ENCODE data around the gene UGT2A1. TPM values are rescaled to one million over a fixed set of nuclear protein-coding genes. Genes with fewer than 3 reads are reported as not detected.

UGT2A1 gene
- total and polyA plus RNA-seq, 9 donors = not detected

GRCh38 chr4:69658133-69658532 lies 5.1 kb upstream of the UGT2A1 start:
- no peak for DNase-seq

GRCh38 chr4:69656653-69657158 lies 3.7 kb upstream of the UGT2A1 start:
- Histone ChIP-seq H3K27me3 (no peaks in the 10 kb centered on the region), H3K36me3 (no peaks in the 10 kb centered on the region), H3K4me1 (ENCODE audit: insufficient read depth) (no peaks in the 10 kb centered on the region), H3K9me3 (no peaks in the 10 kb centered on the region), H3K4me3 (no peak overlapping the region), H3K27ac (no peak overlapping the region)
- intact Hi-C loops (cut with DNase I) = no loop called here
- 66 to 82% (median 77%) methylated on average over 6 of the region's 6 CpGs for WGBS, 3 donors
- no peak for TF ChIP-seq CTCF (IDR thresholded peaks at IDR 0.05)
- no peak for DNase-seq

More at GRCh38 chr4:69658133-69658532, 5.1 kb upstream of the UGT2A1 start:
- intact Hi-C loops (cut with DNase I) = no loop called here
- Histone ChIP-seq H3K27me3 (no peaks in the 10 kb centered on the region), H3K9me3 (no peaks in the 10 kb centered on the region), H3K36me3 (no peaks in the 10 kb centered on the region), H3K4me3 (no peak overlapping the region), H3K27ac (no peak overlapping the region), H3K4me1 (ENCODE audit: insufficient read depth) (no peaks in the 10 kb centered on the region)
- WGBS, 3 donors = 83 to 90% (median 87%) methylated on average over 12 of the region's 12 CpGs
- no peak for TF ChIP-seq CTCF (IDR thresholded peaks at IDR 0.05)
- TF ChIP-seq POLR2A (IDR thresholded peaks at IDR 0.05) = no peak

GRCh38 chr4:69650872-69651271 lies 2.2 kb downstream of the UGT2A1 start:
- WGBS, 3 donors = 46 to 76% (median 62%) methylated on average over 3 of the region's 3 CpGs
- no peak for TF ChIP-seq CTCF (IDR thresholded peaks at IDR 0.05)
- Histone ChIP-seq H3K27ac (no peak overlapping the region), H3K9me3 (no peaks in the 10 kb centered on the region), H3K27me3 (no peaks in the 10 kb centered on the region), H3K4me3 (no peak overlapping the region), H3K36me3 (no peaks in the 10 kb centered on the region), H3K4me1 (ENCODE audit: insufficient read depth) (no peaks in the 10 kb centered on the region)
- intact Hi-C loops (cut with DNase I) = no loop called here
- no peak for DNase-seq

GRCh38 chr4:69649629-69650028 lies 3.4 kb downstream of the UGT2A1 start:
- H3K36me3 ChIP-seq = no peaks in the 10 kb centered on the region
- H3K27me3 ChIP-seq = no peaks in the 10 kb centered on the region
- no peaks in the 10 kb centered on the region for H3K9me3 ChIP-seq
- DNase-seq = no peak
- no peak overlapping the region for H3K4me3 ChIP-seq
- 71 to 75% (median 72%) methylated on average over 2 of the region's 2 CpGs for WGBS, 3 donors
- TF ChIP-seq EP300 (IDR thresholded peaks at IDR 0.05) (no peak), POLR2A (IDR thresholded peaks at IDR 0.05) (no peak), CTCF (IDR thresholded peaks at IDR 0.05) (no peak)
- no peaks in the 10 kb centered on the region for H3K4me1 ChIP-seq (ENCODE audit: insufficient read depth)
- intact Hi-C loops (cut with DNase I) = no loop called here
- H3K27ac ChIP-seq = no peak overlapping the region

- Histone ChIP-seq H3K9me3 (no peaks in the 10 kb centered on the region), H3K27me3 (no peaks in the 10 kb centered on the region), H3K4me1 (ENCODE audit: insufficient read depth) (no peaks in the 10 kb centered on the region), H3K27ac (no peak overlapping the region), H3K4me3 (no peak overlapping the region), H3K36me3 (no peaks in the 10 kb centered on the region)
- TF ChIP-seq CTCF (IDR thresholded peaks at IDR 0.05) (no peak), POLR2A (IDR thresholded peaks at IDR 0.05) (no peak), EP300 (IDR thresholded peaks at IDR 0.05) (no peak)
- DNase-seq = no peak
- WGBS, 3 donors = 8 to 28% (median 18%) methylated on average over 1 of the region's 1 CpG
- intact Hi-C loops (cut with DNase I) = no loop called here
Measured at GRCh38 chr4:69649207-69649606, 3.8 kb downstream of the UGT2A1 start.

All from ovary (tissue), 9 donors.